WTC11 (cell line): Measurements from ENCODE around the gene ANO10. TPM values are rescaled to one million over a fixed set of nuclear protein-coding genes. Genes with fewer than 3 reads are reported as not detected.

Source experiments
- ATAC-seq: fragments of 200-7000 bp; cut with Tn5 transposase; 2 replicates; pipeline ENCODE4 v1.10.0; 2021; ENCODE audit warnings: mild to moderate bottlenecking, moderate library complexity
- CTCF ChIA-PET: fragments of 300-600 bp; sonication (Branson Sonifier 250); formaldehyde crosslinking; loops from one replicate; lab custom pipeline; 2021; ENCODE audit warnings: antibody characterized with exemption; lab: Charles Lee
- POLR2A ChIA-PET: fragments of 350-600 bp; sonication (Branson Sonifier 250); formaldehyde crosslinking; loops from one replicate; lab custom pipeline; 2021; ENCODE audit warnings: antibody characterized with exemption; lab: Charles Lee
- DNase-seq: peaks from one replicate; pipeline ENCODE4 v3.0.0; 2021; ENCODE audit warnings: low spot score
- H3K27ac Mint-ChIP-seq: 2 replicates; pipeline ENCODE4 v1.8.0; 2021; ENCODE audit warnings: mixed read lengths
- H3K27me3 Mint-ChIP-seq: 2 replicates; pipeline ENCODE4 v1.8.0; 2021; ENCODE audit warnings: low read depth, mild to moderate bottlenecking, moderate library complexity, mixed read lengths
- H3K36me3 Mint-ChIP-seq: 2 replicates; pipeline ENCODE4 v1.8.0; 2021; ENCODE audit warnings: mixed read lengths
- H3K4me1 Mint-ChIP-seq: 2 replicates; pipeline ENCODE4 v1.8.0; 2022; ENCODE audit warnings: mixed read lengths
- H3K4me3 Mint-ChIP-seq: 2 replicates; pipeline ENCODE4 v1.8.0; 2021; ENCODE audit warnings: mild to moderate bottlenecking, moderate library complexity, mixed read lengths
- H3K9me3 Mint-ChIP-seq: 2 replicates; pipeline ENCODE4 v1.8.0; 2021; ENCODE audit warnings: mixed read lengths
- AR ChIP-seq: fragments of 250-450 bp; sonication (Bioruptor Pico); IDR thresholded peaks from 2 replicates; pipeline ENCODE4 v1.9.0; 2021; ENCODE audit warnings: mild to moderate bottlenecking
- ATF1 ChIP-seq: sonication (generic); formaldehyde crosslinking; IDR thresholded peaks from 2 replicates; pipeline ENCODE4 v1.8.1; 2023; ENCODE audit warnings: mild to moderate bottlenecking, moderate library complexity, missing genetic modification reagents
- CREM ChIP-seq: sonication (generic); formaldehyde crosslinking; IDR thresholded peaks from 2 replicates; pipeline ENCODE4 v1.8.1; 2022; ENCODE audit warnings: mild to moderate bottlenecking, missing genetic modification reagents, moderate library complexity
- E2F4 ChIP-seq: sonication (generic); formaldehyde crosslinking; IDR thresholded peaks from 2 replicates; pipeline ENCODE4 v1.8.1; 2022; ENCODE audit warnings: low read depth, mild to moderate bottlenecking, moderate library complexity, missing genetic modification reagents, borderline replicate concordance
- ETV6 ChIP-seq: sonication (generic); formaldehyde crosslinking; IDR thresholded peaks from 2 replicates; pipeline ENCODE4 v1.8.1; 2022; ENCODE audit warnings: mild to moderate bottlenecking, missing genetic modification reagents
- FOXP4 ChIP-seq: sonication (generic); formaldehyde crosslinking; IDR thresholded peaks from 2 replicates; pipeline ENCODE4 v1.8.0; 2022; ENCODE audit warnings: mild to moderate bottlenecking, missing genetic modification reagents
- GABPB1 ChIP-seq: sonication (generic); formaldehyde crosslinking; IDR thresholded peaks from 2 replicates; pipeline ENCODE4 v1.8.1; 2023; ENCODE audit warnings: mild to moderate bottlenecking, missing genetic modification reagents
- KAT7 ChIP-seq: sonication (generic); formaldehyde crosslinking; IDR thresholded peaks from 2 replicates; pipeline ENCODE4 v1.8.1; 2023; ENCODE audit warnings: missing genetic modification reagents, mild to moderate bottlenecking, borderline replicate concordance
- NR2C2 ChIP-seq: sonication (generic); formaldehyde crosslinking; IDR thresholded peaks from 2 replicates; pipeline ENCODE4 v1.8.0; 2022; ENCODE audit warnings: mild to moderate bottlenecking, missing genetic modification reagents
- PREB ChIP-seq: sonication (generic); formaldehyde crosslinking; IDR thresholded peaks from 2 replicates; pipeline ENCODE4 v1.8.1; 2022; ENCODE audit warnings: mild to moderate bottlenecking, missing genetic modification reagents, moderate library complexity, borderline replicate concordance
- SMAD4 ChIP-seq: sonication (generic); formaldehyde crosslinking; IDR thresholded peaks from 2 replicates; pipeline ENCODE4 v1.8.0; 2022; ENCODE audit warnings: mild to moderate bottlenecking, missing genetic modification reagents
- TEAD1 ChIP-seq: sonication (generic); formaldehyde crosslinking; IDR thresholded peaks from 2 replicates; pipeline ENCODE4 v1.8.0; 2022; ENCODE audit warnings: mild to moderate bottlenecking, missing genetic modification reagents
- ZBTB21 ChIP-seq: sonication (generic); formaldehyde crosslinking; IDR thresholded peaks from 2 replicates; pipeline ENCODE4 v1.8.1; 2023; ENCODE audit warnings: mild to moderate bottlenecking, missing genetic modification reagents, borderline replicate concordance
- ZNF263 ChIP-seq: sonication (generic); formaldehyde crosslinking; IDR thresholded peaks from 2 replicates; pipeline ENCODE4 v1.8.1; 2022; ENCODE audit warnings: low read depth, mild to moderate bottlenecking, moderate library complexity, missing genetic modification reagents
- ZNF512 ChIP-seq: sonication (generic); formaldehyde crosslinking; IDR thresholded peaks from 2 replicates; pipeline ENCODE4 v1.8.1; 2022; ENCODE audit warnings: missing genetic modification reagents, borderline replicate concordance
- ZNF532 ChIP-seq: fragments of 250-450 bp; sonication (Bioruptor Pico); IDR thresholded peaks from 2 replicates; pipeline ENCODE4 v1.9.0; 2021; ENCODE audit warnings: mild to moderate bottlenecking, borderline replicate concordance
- ZSCAN18 ChIP-seq: fragments of 250-450 bp; sonication (Bioruptor Pico); IDR thresholded peaks from 2 replicates; pipeline ENCODE4 v2.1.2; 2022; ENCODE audit warnings: mild to moderate bottlenecking, moderate library complexity
- total RNA-seq: library from RNA; stranded (reverse); gene quantifications from 3 replicates; pipeline ENCODE4 v1.2.3, GENCODE V29; 2021

ANO10 gene
- total RNA-seq, 1 experiment from 2014 or later = 35.1 TPM

- Mint-ChIP-seq H3K9me3 (peaks cover 3% of the 10 kb centered on the region), H3K36me3 (peaks cover 8% of the 10 kb centered on the region), H3K4me3 (no peak overlapping the region), H3K4me1 (no peaks in the 10 kb centered on the region), H3K27ac (no peak overlapping the region), H3K27me3 (no peaks in the 10 kb centered on the region)
- ChIA-PET POLR2A (no interaction called here), CTCF (no interaction called here)
- ATAC-seq (no peak), DNase-seq (no peak)
- TF ChIP-seq GABPB1 (CRISPR knock-in tag) = no peak
- TF ChIP-seq TEAD1 (CRISPR knock-in tag) = no peak
- no peak for TF ChIP-seq FOXP4
- TF ChIP-seq AR (CRISPR knock-in tag) = no peak
- TF ChIP-seq KAT7 (CRISPR knock-in tag) = no peak
- TF ChIP-seq ZNF512 (CRISPR knock-in tag) = no peak
Observed at GRCh38 chr3:43512754-43513404, 108.9 kb downstream of the ANO10 start.

- CTCF ChIA-PET = no interaction called here
- POLR2A ChIA-PET = no interaction called here
- Mint-ChIP-seq H3K9me3 (no peaks in the 10 kb centered on the region), H3K36me3 (0 out of 2 replicates have a peak, but pooled peaks cover 3% of the 10 kb centered on the region), H3K4me3 (no peak overlapping the region), H3K27me3 (no peaks in the 10 kb centered on the region), H3K27ac (no peak overlapping the region), H3K4me1 (no peaks in the 10 kb centered on the region)
- DNase-seq (no peak), ATAC-seq (no peak)
- TF ChIP-seq NR2C2 (no peak), ZNF532 (CRISPR knock-in tag) (no peak), E2F4 (CRISPR knock-in tag) (no peak), ZBTB21 (CRISPR knock-in tag) (no peak), ZSCAN18 (CRISPR knock-in tag) (no peak), ETV6 (no peak), SMAD4 (CRISPR knock-in tag) (no peak), CREM (CRISPR knock-in tag) (no peak), ZNF263 (no peak), PREB (no peak), ATF1 (CRISPR knock-in tag) (no peak), FOXP4 (no peak)
Observed at GRCh38 chr3:43506644-43507043, 115.2 kb downstream of the ANO10 start.
